Measurements from ENCODE around the gene ASCL5. TPM values are rescaled to one million over a fixed set of nuclear protein-coding genes. Genes with fewer than 3 reads are reported as not detected.
"Not testable (repeated sequence)": the region's sequence is repeated elsewhere in the genome, so short reads cannot be mapped to it uniquely, and the experiment has no call there.

Gene ASCL5, protein sequence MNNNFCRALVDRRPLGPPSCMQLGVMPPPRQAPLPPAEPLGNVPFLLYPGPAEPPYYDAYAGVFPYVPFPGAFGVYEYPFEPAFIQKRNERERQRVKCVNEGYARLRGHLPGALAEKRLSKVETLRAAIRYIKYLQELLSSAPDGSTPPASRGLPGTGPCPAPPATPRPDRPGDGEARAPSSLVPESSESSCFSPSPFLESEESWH
- total RNA-seq = not detected

- no peak for DNase-seq
These were observed at the start of gene ASCL5 for GRCh38 chr1:201126832-201127754. Gene ASCL5 (minus strand): TSS chr1:201127184. CDS start chr1:201115372, 11,812 bp downstream.

DNA sequence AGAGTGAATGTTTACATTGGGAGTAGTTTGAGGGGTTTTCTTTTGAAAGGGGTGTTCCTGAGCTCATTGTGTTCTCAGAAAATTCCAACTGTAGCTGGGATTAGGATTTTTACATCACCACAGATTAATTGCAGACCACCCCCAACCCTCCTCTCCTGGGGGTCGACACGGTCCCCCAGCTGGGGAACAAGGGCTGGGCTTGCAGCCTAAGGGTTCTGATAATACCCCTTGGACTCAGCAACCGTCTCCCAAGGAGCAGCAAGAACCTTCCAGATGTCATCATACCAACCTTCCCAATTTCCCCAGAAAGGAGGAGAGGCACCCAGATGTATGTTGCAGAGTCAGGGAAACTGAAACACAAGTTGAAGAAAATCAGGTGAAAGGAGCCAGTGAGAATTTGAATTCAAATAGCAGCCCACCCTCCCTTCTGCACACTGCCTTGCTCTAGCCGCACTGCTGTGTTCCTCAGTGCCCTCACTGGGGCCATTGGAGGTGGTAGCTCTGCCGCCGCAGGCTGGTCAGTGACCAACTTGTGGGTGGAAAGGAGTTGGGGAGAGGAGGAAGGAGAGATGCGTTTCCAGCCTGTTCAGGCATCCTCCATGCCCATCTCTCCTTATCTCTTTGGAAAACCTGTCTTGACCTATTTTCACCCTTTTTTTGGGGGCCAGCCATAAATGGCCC lies 49.0 kb upstream of the ASCL5 start:
- DNase-seq = no peak

DNA sequence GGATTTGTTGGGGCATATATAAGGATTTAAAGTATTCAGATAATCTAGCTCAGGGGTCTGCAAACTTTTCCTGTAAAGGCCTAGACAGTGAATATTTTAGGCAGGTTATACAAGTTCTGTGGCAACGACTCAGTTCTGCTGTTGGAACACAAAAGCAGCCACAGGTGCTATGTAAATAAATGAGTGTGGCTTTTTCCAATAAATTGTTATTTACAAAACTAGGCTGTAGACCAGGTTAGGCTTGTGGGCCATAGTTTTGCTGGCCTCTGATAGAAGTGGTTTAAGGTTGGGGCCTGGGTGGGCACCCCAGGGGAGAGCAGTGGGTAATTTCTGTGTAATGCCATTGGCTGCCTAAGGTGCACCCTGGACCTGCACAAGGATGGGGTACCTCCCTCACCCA lies 46.8 kb upstream of the ASCL5 start:
- DNase-seq = no peak

GRCh38 chr1:201172999-201173610 lies 46.1 kb upstream of the ASCL5 start:
- peak; percentile 32 for DNase-seq

DNA sequence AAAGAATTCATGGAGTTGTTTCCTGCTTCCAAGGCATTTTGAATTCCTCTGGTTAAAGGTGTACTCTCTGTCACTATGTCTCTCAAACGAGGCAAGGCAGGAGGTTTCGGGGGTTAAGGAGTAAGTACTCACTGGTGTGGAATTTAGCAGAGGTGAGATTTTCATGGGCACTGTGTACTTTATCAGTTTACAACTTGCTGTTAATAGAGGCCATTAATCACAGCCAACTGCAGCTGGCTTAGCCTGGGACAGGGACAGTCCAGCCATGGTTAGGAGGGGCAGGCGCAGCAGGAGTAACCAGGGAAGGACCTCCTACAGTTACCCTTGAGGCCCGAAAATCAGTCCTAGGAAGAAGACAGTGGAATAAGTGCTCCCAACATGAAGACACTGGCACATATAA lies 45.3 kb upstream of the ASCL5 start:
- no peak for DNase-seq

DNA sequence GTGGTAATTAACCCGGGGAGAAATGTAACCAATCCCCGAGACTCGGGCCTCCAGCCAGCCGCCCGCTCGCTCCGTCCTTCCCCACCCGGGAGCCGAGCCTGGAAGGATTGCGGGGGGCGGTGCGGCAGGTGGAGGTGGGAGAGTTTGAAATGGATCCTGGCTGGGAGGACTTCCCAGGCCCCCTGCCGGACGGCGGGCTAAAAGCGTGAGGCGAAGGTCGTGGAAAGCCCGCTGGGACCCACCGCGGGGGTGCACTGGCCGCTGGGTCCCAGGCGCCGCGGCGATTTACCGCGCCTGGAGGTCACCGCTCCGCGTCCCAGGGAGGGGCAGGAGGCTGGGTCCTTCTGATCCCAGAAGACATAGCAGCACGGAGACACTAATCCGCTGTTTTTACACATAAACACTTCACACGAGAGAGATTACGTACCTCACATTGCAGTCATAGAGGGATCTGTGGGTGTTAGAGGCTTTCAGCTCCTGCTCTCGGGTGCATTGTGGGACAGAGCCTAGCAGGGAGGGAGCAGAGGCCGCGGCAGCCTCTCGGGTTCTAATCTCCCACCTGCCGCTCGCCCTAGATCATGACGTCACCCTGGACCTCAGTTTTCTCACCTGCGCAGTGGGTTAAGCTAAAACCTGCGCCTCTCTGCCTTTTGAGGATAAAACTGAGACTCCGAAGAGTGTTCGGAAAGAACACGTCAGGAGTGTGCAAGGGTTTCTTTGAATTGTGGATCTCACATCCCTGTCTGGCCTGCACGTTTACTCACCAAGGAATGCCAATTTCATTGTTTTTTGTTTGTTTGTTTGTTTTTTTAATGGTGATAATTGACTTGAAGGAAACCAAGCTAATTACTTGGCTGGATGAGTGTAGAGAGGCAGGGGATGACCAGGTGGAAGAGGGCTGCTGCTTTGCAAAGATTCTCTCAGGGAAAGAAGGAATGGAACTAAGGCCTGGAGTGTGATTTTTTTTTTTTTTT lies 44.4 kb upstream of the ASCL5 start:
- peak; percentile 68 for DNase-seq

DNA sequence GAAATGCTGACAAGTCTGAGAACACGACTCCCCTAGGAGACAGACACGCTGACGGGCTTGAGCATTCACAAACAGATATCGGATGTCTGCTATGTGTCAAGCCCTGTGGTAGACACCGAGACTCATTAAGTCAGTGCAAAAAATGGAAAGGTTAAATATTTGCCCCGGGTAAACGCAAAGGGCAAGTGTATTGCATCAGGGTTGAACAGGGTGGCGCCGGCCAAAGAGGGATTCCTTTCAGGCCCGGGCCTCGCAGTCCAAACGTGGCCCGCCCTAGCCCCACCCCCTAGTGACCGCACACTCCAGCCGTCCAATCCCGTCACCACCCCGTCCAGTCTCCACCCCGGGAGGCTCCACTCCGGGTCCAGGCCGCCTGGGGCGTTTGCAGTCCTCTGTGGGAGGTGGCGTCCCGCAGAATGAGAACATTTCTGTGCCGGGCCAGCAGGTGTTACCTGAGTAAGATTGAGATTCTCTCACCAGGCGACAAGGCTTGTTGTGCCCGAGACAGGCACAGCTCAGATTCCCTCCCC lies 43.6 kb upstream of the ASCL5 start:
- peak; percentile 96 for DNase-seq

- no peak for DNase-seq
These were observed 43.1 kb upstream of the ASCL5 start for GRCh38 chr1:201169971-201170532.

- DNase-seq = no peak
These were observed 42.2 kb upstream of the ASCL5 start for GRCh38 chr1:201169203-201169602.

DNA sequence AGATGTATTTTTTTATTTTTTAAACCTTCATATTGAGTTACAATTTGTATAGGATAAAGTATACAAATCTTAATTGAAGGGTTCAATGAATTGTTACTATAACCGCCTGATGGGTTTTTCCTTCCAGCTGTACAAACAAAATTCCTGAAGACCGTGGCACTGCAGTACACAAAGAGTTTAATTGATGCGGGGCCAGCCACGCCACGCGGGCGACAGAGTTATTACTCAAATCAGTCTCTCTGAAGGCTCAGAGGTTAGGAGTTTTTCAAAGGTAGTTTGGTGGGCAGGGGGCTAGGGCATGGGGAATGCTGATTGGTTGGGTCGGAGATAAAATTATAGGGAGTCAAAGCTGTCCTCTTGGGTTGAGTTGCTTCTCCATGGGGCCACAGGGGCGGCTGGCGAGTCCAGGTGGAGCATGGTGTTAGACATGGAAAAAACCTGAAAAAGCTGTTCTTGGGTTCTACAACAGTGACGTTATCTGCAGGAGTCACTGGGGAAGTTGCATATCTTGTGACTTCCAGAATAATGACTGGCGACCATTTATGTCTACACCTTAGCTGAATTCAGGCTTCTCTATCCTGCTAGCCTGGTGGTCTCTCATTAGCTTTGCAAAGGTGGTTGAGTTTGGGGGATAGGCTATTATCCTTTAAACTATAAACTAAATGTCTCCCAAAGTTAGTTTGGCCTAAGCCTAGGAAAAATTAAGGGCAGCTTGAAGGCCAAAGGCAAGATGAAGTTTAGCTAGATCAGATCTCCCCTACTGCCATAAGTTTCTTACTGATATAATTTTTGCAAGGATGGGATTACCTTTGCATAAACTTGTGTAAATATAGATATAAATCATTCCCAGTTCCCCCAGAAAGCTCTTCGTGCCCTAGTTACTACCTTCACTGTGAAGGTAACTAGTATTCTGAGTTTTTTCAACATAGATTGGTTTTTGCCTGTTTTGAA lies 40.3 kb upstream of the ASCL5 start:
- no peak for DNase-seq

DNA sequence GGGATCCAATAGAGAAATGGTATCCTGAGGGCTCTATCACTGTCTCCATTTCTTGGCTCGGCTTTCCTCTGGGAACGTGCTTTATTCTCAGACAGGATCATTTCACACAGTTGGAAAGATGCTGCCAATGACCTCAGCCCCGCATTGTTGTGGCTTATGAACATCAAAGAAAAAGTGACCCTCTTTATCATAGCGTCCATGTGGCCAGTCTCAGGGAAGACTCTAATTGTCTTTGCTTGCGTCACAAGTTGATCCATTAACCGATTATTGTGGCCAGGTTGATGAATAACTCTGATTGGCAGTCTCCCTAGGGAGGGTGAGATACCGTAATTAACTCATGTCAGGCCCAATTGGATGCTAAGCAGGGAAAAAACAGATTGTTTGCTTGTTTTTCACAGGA lies 37.7 kb upstream of the ASCL5 start:
- no peak for DNase-seq

GRCh38 chr1:201163707-201164106 lies 36.7 kb upstream of the ASCL5 start:
- no peak for DNase-seq

DNA sequence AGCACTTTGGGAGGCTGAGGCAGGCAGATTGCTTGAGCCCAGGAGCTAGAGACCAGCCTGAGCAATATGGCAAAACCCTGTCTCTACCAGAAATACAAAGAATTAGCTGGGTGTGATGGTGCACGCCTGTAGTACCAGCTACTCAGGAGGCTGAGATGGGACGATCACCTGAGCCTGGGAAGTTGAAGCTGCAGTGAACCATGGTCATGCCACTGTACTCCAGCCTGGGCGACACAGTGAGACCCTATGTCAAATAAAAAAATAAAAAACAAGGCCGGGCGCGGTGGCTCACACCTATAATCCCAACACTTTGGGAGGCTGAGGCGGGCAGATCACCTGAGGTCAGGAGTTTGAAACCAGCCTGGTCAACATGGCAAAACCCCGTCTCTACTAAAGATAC lies 36.1 kb upstream of the ASCL5 start:
- DNase-seq = not testable (repeated sequence)

DNA sequence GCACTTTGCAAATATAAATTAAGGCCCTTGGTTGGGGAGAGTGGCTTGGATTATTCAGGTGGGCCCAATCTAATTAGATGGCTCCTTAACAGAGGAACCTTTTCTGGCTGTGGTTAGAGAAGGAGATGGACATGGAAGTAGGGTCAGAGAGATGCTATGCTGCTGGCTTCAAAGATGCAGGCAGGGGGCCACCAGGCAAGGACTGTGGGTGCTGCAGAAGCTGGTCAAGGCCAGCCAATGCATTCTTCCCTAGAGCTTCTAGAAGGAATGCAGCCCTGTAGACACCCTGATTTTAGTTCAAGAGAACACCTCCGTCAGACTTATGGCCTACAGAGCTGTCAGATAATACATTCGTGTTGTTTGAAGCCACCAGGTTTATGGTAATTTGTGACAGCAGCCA lies 31.0 kb upstream of the ASCL5 start:
- no peak for DNase-seq

- no peak for DNase-seq
These were observed 29.8 kb upstream of the ASCL5 start for GRCh38 chr1:201156819-201157218.

GRCh38 chr1:201156346-201156745 lies 29.4 kb upstream of the ASCL5 start:
- DNase-seq = no peak

DNA sequence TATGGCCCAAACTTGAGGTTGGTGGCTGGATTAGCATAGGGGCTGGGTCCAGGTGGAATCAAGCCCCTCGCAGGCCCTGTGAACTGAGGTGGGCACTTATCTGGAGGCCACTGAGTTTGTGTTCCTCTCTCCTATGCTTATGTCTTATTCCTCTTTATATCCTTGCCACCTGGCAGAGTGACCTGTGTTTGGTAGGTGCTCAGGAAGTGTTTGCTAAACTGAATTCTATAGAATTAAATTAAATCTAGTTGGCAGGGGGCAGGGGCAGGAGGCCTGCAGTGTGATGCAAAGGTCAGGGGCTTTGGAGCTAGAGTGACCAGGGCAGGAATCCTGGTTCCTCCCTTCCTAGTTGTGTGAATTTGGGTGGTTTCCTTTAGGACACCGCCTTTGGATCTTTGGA lies 28.4 kb upstream of the ASCL5 start:
- no peak for DNase-seq

GRCh38 chr1:201154389-201155165 lies 27.6 kb upstream of the ASCL5 start, which contains the start of gene TMEM9:
Gene TMEM9 (minus strand): TSS chr1:201154474. CDS start chr1:201153923, 551 bp downstream.
- peak; percentile 99 for DNase-seq
